Neural progenitor cell (in vitro differentiated cells): ENCODE data around the gene PCNP. TPM values are rescaled to one million over a fixed set of nuclear protein-coding genes. Genes with fewer than 3 reads are reported as not detected.

Source experiments
- DNase-seq: peaks from one replicate; pipeline ENCODE4 v3.0.0-alpha.2; 2016; ENCODE audit warnings: low spot score
- H2AFZ ChIP-seq: fragments of 200-600 bp; sonication (generic); replicated peaks from 2 replicates; pipeline ENCODE4 v1.6.1; 2016; ENCODE audit warnings: antibody characterized with exemption
- H3F3A ChIP-seq: fragments of 200-600 bp; sonication (generic); 2 replicates; pipeline ENCODE4 v1.6.1; 2016; ENCODE audit warnings: antibody characterized with exemption, low read depth
- H3K27ac ChIP-seq: fragments of 200-600 bp; sonication (generic); 2 replicates; pipeline ENCODE4 v1.5.1; 2016; ENCODE audit warnings: mild to moderate bottlenecking
- H3K27me3 ChIP-seq: fragments of 200-600 bp; sonication (generic); 2 replicates; pipeline ENCODE4 v1.6.1; 2016; ENCODE audit warnings: mild to moderate bottlenecking, moderate library complexity
- H3K36me3 ChIP-seq: fragments of 200-600 bp; sonication (generic); 2 replicates; pipeline ENCODE4 v1.5.1; 2016
- H3K4me1 ChIP-seq: fragments of 200-600 bp; sonication (generic); 2 replicates; pipeline ENCODE4 v1.6.1; 2016; ENCODE audit warnings: mixed run types
- H3K4me2 ChIP-seq: fragments of 200-600 bp; sonication (generic); 2 replicates; pipeline ENCODE4 v1.6.1; 2016
- H3K4me3 ChIP-seq: fragments of 200-600 bp; sonication (generic); 2 replicates; pipeline ENCODE4 v1.5.1; 2016
- H3K79me2 ChIP-seq: fragments of 200-600 bp; sonication (generic); 2 replicates; pipeline ENCODE4 v1.6.1; 2016; ENCODE audit warnings: low read depth
- H3K9ac ChIP-seq: fragments of 200-600 bp; sonication (generic); 2 replicates; pipeline ENCODE4 v1.6.1; 2016
- H3K9me3 ChIP-seq: fragments of 200-600 bp; sonication (generic); 2 replicates; pipeline ENCODE4 v1.5.1; 2016; ENCODE audit warnings: low read depth
- H4K20me1 ChIP-seq: fragments of 200-600 bp; sonication (generic); 2 replicates; pipeline ENCODE4 v1.6.1; 2016; ENCODE audit warnings: low read depth
- H3K27ac Mint-ChIP-seq: 3 replicates; pipeline ENCODE4 v1.8.0; 2021; ENCODE audit warnings: mixed read lengths
- H3K27me3 Mint-ChIP-seq: 2 replicates; pipeline ENCODE4 v1.8.0; 2022; ENCODE audit warnings: low read depth, mild to moderate bottlenecking, inconsistent platforms, moderate library complexity, mixed read lengths; ENCODE audit not compliant: insufficient read depth
- H3K36me3 Mint-ChIP-seq: 3 replicates; pipeline ENCODE4 v1.8.0; 2021; ENCODE audit warnings: mixed read lengths
- H3K4me1 Mint-ChIP-seq: 3 replicates; pipeline ENCODE4 v1.8.0; 2021; ENCODE audit warnings: mixed read lengths
- H3K4me3 Mint-ChIP-seq: 3 replicates; pipeline ENCODE4 v1.8.0; 2021; ENCODE audit warnings: mild to moderate bottlenecking, moderate library complexity, mixed read lengths
- H3K9me3 Mint-ChIP-seq: 3 replicates; pipeline ENCODE4 v1.8.0; 2020; ENCODE audit warnings: mixed read lengths
- EZH2 ChIP-seq: fragments of 200-600 bp; sonication (generic); IDR thresholded peaks from 2 replicates; pipeline ENCODE4 v1.6.1; 2017; ENCODE audit warnings: antibody characterized with exemption, mild to moderate bottlenecking, moderate library complexity
- EZH2phosphoT487 ChIP-seq: fragments of 200-600 bp; sonication (generic); IDR thresholded peaks from 2 replicates; pipeline ENCODE4 v1.6.1; 2017; ENCODE audit warnings: antibody characterized with exemption
- total RNA-seq: library from RNA; depleted of rRNA; stranded (reverse); fragments of >200 nt; gene quantifications from 2 replicates; pipeline ENCODE4 v1.2.3, GENCODE V29; 2015; ENCODE audit warnings: low replicate concordance
- TF ChIP-seq, protein P1 (sequence below): fragments of 200-600 bp; sonication (generic); IDR thresholded peaks from 2 replicates; pipeline ENCODE4 v1.5.1; 2017; ENCODE audit warnings: antibody characterized with exemption, mild to moderate bottlenecking

PCNP gene
- total RNA-seq, 1 donor from 2014 or later: 248 TPM

DNA sequence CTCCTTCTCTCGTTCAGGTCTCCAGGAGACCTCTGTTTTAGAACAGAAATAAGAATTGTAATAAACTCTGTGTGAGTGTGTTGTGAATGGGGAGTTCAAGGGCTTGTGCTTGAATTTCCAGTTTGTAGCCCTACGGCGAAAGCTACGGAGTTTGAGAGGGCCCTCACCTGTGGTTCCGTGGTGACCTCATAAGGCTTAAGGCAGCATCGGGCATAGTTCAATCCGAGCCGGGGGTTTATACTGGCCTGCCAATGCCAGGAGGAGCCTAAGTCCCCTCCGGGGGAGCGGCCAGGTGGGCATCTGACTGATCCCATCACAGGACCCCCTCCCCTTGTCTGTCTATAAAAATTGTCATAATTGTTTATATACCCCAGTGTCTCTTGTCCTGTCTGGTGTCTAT lies 59.2 kb downstream of the PCNP start:
- DNase-seq: no peak
- Histone ChIP-seq H2AFZ (no peak overlapping the region), H3K27me3 (no peaks in the 10 kb centered on the region), H3K9me3 (no peaks in the 10 kb centered on the region), H3K79me2 (no peaks in the 10 kb centered on the region), H3K4me2 (no peak overlapping the region), H3K27ac (no peak overlapping the region), H3K36me3 (no peaks in the 10 kb centered on the region), H4K20me1 (no peaks in the 10 kb centered on the region), H3K4me1 (peaks cover 15% of the 10 kb centered on the region), H3F3A (no peaks in the 10 kb centered on the region), H3K4me3 (no peak overlapping the region), H3K9ac (no peak overlapping the region)
- peaks cover 17% of the 10 kb centered on the region for H3K4me1 Mint-ChIP-seq
- TF ChIP-seq EZH2: no peak
- no peak for TF ChIP-seq EZH2phosphoT487
- TF ChIP-seq, protein P1, sequence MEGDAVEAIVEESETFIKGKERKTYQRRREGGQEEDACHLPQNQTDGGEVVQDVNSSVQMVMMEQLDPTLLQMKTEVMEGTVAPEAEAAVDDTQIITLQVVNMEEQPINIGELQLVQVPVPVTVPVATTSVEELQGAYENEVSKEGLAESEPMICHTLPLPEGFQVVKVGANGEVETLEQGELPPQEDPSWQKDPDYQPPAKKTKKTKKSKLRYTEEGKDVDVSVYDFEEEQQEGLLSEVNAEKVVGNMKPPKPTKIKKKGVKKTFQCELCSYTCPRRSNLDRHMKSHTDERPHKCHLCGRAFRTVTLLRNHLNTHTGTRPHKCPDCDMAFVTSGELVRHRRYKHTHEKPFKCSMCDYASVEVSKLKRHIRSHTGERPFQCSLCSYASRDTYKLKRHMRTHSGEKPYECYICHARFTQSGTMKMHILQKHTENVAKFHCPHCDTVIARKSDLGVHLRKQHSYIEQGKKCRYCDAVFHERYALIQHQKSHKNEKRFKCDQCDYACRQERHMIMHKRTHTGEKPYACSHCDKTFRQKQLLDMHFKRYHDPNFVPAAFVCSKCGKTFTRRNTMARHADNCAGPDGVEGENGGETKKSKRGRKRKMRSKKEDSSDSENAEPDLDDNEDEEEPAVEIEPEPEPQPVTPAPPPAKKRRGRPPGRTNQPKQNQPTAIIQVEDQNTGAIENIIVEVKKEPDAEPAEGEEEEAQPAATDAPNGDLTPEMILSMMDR: no peak
- no peaks in the 10 kb centered on the region for H3K9me3 Mint-ChIP-seq
- no peaks in the 10 kb centered on the region for H3K27me3 Mint-ChIP-seq
- H3K36me3 Mint-ChIP-seq: no peaks in the 10 kb centered on the region
- H3K4me3 Mint-ChIP-seq: no peak overlapping the region
- no peak overlapping the region for H3K27ac Mint-ChIP-seq

DNA sequence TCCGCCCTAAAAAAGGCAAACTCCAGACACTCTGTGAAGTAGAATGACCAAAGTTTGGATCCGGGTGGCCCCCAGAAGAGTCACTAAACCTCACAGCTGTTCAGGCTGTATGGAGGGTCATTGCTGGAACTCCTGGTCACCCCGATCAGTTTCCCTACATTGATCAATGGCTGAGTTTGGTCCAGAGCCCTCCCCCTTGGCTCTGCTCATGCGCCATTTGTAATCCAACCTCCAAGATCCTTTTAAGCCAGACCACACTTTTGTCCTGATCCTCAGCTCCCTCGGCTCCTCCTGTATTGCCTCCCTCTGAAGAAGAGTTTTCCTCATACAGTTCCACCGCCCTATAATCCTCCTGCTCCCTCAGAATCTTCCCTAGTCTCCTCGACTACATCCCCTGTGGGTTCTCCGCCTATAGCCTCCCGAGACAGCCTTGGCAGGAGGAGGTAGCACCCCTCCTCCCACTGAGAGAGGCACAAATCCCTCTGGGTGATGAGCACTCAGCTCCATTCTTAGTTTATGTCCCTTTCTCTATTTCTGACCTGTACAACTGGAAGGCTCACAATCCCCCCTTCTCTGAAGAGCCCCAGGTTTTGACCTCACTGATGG lies 60.7 kb downstream of the PCNP start:
- H3K27ac Mint-ChIP-seq: no peak overlapping the region
- Histone ChIP-seq H3K9ac (no peak overlapping the region), H3F3A (no peaks in the 10 kb centered on the region), H3K27ac (no peak overlapping the region), H2AFZ (peak overlapping the region; percentile 89), H3K36me3 (no peaks in the 10 kb centered on the region), H3K27me3 (no peaks in the 10 kb centered on the region), H3K4me2 (no peak overlapping the region), H3K9me3 (no peaks in the 10 kb centered on the region), H4K20me1 (no peaks in the 10 kb centered on the region), H3K4me3 (no peak overlapping the region), H3K79me2 (no peaks in the 10 kb centered on the region), H3K4me1 (peaks cover 18% of the 10 kb centered on the region)
- no peaks in the 10 kb centered on the region for H3K9me3 Mint-ChIP-seq
- peaks cover 2% of the 10 kb centered on the region for H3K27me3 Mint-ChIP-seq
- H3K36me3 Mint-ChIP-seq: no peaks in the 10 kb centered on the region
- H3K4me1 Mint-ChIP-seq: peaks cover 20% of the 10 kb centered on the region
- no peak for TF ChIP-seq EZH2
- TF ChIP-seq, protein P1: no peak
- TF ChIP-seq EZH2phosphoT487: no peak
- H3K4me3 Mint-ChIP-seq: no peak overlapping the region
- no peak for DNase-seq

DNA sequence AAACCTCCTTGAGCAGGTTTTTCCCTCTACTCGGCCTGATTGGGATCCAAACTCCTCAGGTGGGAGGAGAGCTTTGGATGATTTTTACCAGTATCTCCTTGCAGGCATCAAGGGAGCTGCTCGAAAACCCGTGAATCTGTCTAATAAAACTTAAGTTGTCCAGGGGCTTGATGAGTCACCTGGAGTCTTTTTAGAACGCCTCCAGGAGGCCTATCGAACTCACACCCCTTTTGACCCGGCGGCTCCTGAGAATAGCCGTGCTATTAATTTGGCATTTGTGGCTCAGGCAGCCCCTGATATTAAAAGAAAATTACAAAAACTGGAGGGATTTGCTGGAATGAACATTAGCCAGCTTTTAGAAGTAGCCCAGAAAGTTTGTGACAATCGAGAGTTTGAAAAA lies 61.4 kb downstream of the PCNP start:
- Histone ChIP-seq H3K4me2 (no peak overlapping the region), H3K4me3 (no peak overlapping the region), H2AFZ (peak overlapping the region; percentile 89), H3K27ac (no peak overlapping the region), H3K79me2 (no peaks in the 10 kb centered on the region), H3K9ac (no peak overlapping the region), H3K9me3 (no peaks in the 10 kb centered on the region), H4K20me1 (no peaks in the 10 kb centered on the region), H3K4me1 (peaks cover 18% of the 10 kb centered on the region), H3K36me3 (no peaks in the 10 kb centered on the region), H3K27me3 (no peaks in the 10 kb centered on the region), H3F3A (no peaks in the 10 kb centered on the region)
- peaks cover 20% of the 10 kb centered on the region for H3K4me1 Mint-ChIP-seq
- no peak for TF ChIP-seq EZH2
- TF ChIP-seq EZH2phosphoT487: no peak
- TF ChIP-seq, protein P1: no peak
- DNase-seq: no peak
- no peaks in the 10 kb centered on the region for H3K9me3 Mint-ChIP-seq
- H3K36me3 Mint-ChIP-seq: no peaks in the 10 kb centered on the region
- H3K4me3 Mint-ChIP-seq: no peak overlapping the region
- H3K27ac Mint-ChIP-seq: no peak overlapping the region
- peaks cover 2% of the 10 kb centered on the region for H3K27me3 Mint-ChIP-seq
